Sigmoid colon (tissue), 4 donors: Measurements from ENCODE around the gene CPNE4.

Experiments
- EP300 ChIP-seq, 4 donors: sonication (generic); formaldehyde crosslinking; IDR thresholded peaks; one replicate each; pipeline ENCODE4 v1.6.1; 2017; ENCODE audit warnings: antibody characterized with exemption in 4 of 4
- POLR2A ChIP-seq, 2 donors: fragments of 450-650 bp; IDR thresholded peaks; one replicate each; pipeline ENCODE4 v1.6.1; 2016; ENCODE audit warnings: antibody characterized with exemption in 2 of 2, mild to moderate bottlenecking in 2 of 2, moderate library complexity in 2 of 2
- POLR2AphosphoS5 ChIP-seq, 4 donors: sonication (generic); formaldehyde crosslinking; IDR thresholded peaks; one replicate each; pipeline ENCODE4 v1.6.1; 2017; ENCODE audit warnings: antibody characterized with exemption in 4 of 4
- TF ChIP-seq, protein P1 (sequence below), 4 experiments: fragments of 450-650 bp in 3 of 4; fragments of 200-600 bp in 1 of 4; IDR thresholded peaks; one replicate each; pipeline ENCODE4 v1.5.1; 2016 to 2019; ENCODE audit warnings: antibody characterized with exemption in 4 of 4, mild to moderate bottlenecking in 3 of 4, moderate library complexity in 2 of 4

DNA sequence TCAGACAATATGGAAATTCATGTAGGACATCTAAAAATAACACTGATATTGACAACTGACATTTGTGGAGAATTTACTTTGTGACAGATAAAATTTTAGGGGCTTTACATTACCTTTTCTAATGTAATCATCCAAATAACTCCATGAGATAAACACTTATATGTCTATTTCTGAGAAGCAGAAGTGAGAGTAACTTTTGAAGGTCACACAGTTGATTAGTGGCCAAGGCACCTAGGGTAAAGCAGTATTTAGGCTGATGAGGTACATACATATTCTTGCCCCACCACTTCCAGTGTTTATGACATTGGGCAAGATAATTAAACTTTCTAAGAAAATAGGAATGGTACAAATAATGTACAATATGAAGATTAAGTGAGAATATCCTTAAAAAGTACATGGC is 248.4 kb downstream of the CPNE4 start:
- TF ChIP-seq, protein P1, sequence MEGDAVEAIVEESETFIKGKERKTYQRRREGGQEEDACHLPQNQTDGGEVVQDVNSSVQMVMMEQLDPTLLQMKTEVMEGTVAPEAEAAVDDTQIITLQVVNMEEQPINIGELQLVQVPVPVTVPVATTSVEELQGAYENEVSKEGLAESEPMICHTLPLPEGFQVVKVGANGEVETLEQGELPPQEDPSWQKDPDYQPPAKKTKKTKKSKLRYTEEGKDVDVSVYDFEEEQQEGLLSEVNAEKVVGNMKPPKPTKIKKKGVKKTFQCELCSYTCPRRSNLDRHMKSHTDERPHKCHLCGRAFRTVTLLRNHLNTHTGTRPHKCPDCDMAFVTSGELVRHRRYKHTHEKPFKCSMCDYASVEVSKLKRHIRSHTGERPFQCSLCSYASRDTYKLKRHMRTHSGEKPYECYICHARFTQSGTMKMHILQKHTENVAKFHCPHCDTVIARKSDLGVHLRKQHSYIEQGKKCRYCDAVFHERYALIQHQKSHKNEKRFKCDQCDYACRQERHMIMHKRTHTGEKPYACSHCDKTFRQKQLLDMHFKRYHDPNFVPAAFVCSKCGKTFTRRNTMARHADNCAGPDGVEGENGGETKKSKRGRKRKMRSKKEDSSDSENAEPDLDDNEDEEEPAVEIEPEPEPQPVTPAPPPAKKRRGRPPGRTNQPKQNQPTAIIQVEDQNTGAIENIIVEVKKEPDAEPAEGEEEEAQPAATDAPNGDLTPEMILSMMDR (IDR thresholded peaks at IDR 0.05) = no peak
- TF ChIP-seq POLR2AphosphoS5 (IDR thresholded peaks at IDR 0.05) (no peak), POLR2A (IDR thresholded peaks at IDR 0.05) (no peak), EP300 (IDR thresholded peaks at IDR 0.05) (no peak)
